RWPE1 (cell line): ENCODE results near the gene ATP2C2.
"Not testable (repeated sequence)": the region's sequence is repeated elsewhere in the genome, so short reads cannot be mapped to it uniquely, and the experiment has no call there.

Experiments
- CTCF ChIA-PET: fragments of 350-600 bp; sonication (Branson Sonifier 250); formaldehyde crosslinking; extraction: SDS; loops from one replicate; lab custom pipeline; 2021; lab: Yijun Ruan, JAX
- POLR2A ChIA-PET: fragments of 400-600 bp; formaldehyde crosslinking; extraction: SDS; loops from one replicate; lab custom pipeline; 2020; ENCODE audit warnings: antibody characterized with exemption; ENCODE audit not compliant: low non-redundant PET; lab: Yijun Ruan, JAX
- DNase-seq: peaks from one replicate; pipeline ENCODE4 v3.0.0; 2012; ENCODE audit warnings: low spot score
- H3K27ac ChIP-seq: fragments of 450-650 bp; 2 replicates; pipeline ENCODE4 v1.5.1; 2017
- TF ChIP-seq, protein P1 (sequence below): fragments of 450-650 bp; conservative IDR thresholded peaks from 2 replicates; pipeline ENCODE4 v1.5.1; 2017; ENCODE audit warnings: low read depth, mild to moderate bottlenecking

The ATP2C2 gene

DNA sequence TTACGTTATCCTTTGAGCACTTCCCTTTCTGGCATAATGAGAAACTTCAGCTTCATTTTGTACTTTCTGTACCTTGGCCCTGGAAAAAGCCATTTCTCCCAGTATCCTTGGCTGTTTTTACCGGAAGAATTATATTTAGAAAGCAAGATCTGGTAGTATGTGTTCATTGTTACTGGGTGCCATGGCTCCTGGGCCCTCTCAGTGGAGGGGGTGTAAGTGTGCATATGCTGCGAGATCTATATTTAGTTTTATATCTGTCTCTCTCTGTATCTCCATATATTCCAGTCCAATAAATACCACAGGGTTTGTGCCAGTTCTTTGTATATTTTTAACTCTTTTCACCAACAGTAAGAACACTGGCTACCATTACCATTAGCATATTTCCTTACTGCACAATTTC is 17.7 kb downstream of the ATP2C2 start:
- H3K27ac ChIP-seq: no peak overlapping the region
- DNase-seq: no peak
- TF ChIP-seq, protein P1, sequence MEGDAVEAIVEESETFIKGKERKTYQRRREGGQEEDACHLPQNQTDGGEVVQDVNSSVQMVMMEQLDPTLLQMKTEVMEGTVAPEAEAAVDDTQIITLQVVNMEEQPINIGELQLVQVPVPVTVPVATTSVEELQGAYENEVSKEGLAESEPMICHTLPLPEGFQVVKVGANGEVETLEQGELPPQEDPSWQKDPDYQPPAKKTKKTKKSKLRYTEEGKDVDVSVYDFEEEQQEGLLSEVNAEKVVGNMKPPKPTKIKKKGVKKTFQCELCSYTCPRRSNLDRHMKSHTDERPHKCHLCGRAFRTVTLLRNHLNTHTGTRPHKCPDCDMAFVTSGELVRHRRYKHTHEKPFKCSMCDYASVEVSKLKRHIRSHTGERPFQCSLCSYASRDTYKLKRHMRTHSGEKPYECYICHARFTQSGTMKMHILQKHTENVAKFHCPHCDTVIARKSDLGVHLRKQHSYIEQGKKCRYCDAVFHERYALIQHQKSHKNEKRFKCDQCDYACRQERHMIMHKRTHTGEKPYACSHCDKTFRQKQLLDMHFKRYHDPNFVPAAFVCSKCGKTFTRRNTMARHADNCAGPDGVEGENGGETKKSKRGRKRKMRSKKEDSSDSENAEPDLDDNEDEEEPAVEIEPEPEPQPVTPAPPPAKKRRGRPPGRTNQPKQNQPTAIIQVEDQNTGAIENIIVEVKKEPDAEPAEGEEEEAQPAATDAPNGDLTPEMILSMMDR: no peak
- CTCF ChIA-PET: interaction anchor here (0.6 kb wide), 1 partner anchor 78 kb away, joined by 5 read pairs; no protein-coding TSS in a partner anchor
- POLR2A ChIA-PET: no interaction called here

DNA sequence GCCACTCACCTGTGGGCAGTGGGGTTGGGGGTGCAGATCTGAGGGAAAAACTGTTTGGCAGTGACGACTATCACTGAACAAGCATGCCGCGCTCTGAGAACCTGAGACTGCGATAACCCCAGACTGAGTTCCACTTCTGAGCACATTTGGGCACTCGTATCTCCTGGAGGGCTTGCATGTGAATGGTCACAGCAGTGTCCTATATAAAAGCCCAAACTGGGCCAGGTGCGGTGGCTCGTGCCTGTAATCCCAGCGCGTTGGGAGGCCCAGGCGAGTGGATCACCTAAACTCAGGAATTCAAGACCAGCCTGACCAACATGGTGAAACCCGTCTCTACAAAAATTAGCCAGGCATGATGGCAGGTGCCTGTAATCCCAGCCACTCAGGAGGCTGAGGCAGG is 18.7 kb downstream of the ATP2C2 start:
- ChIA-PET POLR2A (no interaction called here), CTCF (no interaction called here)
- DNase-seq: no peak
- no peak overlapping the region for H3K27ac ChIP-seq
- TF ChIP-seq, protein P1: no peak

DNA sequence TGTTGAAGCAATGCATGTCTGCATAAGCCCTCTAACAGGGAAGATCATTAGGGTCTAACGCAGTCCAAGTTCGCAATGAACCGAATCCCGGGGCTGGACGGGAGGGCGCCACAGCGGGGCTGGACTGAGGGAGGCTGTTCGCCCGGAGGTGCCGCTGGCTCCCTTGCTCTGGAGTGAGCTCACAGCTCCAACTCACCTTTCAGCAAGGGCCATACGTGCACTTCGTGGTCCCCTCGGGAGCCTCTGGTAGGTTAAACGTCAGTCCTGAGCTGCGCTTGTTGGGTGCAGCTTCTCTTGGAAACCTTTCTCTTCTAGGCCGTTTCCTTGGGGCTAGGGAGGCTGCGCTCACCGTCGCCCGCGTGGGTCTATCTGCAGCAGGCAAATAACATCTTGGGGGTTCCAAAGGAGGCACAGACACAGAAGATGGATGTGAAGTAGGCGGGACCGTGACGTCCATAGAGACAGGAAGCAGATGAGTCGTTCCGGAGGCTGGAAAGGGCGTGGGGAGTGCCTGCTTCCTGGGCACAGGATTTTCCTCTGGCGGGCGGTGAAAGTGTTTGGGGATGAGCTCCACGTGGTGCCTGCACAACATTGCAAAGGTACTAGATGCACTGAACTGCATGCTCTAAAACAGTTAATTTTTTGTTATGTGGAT is 21.9 kb downstream of the ATP2C2 start:
- POLR2A ChIA-PET: no interaction called here
- TF ChIP-seq, protein P1: no peak
- CTCF ChIA-PET: interaction anchor here (0.7 kb wide), 1 partner anchor 177 kb away, joined by 6 read pairs; no protein-coding TSS in a partner anchor
- no peak overlapping the region for H3K27ac ChIP-seq
- no peak for DNase-seq

GRCh38 chr16:84391151-84392030 is 23.1 kb downstream of the ATP2C2 start:
- POLR2A ChIA-PET: no interaction called here
- TF ChIP-seq, protein P1: no peak
- no peak overlapping the region for H3K27ac ChIP-seq
- CTCF ChIA-PET: no interaction called here
- DNase-seq: no peak

DNA sequence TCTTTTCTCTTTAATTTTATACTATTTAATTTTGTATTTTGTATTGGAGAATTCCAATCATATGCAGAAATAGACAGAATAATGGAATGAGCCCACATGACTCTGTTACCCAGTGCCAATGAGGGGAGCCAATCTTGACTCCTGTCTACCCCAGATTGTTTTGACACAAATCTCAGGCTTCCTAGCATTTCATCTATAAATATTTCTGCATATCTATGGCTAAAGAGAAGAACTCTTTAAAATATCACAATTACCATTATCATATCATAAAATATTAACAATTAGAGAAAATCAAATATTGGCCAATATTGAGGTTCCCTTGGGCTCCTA is 23.7 kb downstream of the ATP2C2 start:
- DNase-seq: no peak
- ChIA-PET CTCF (no interaction called here), POLR2A (no interaction called here)
- H3K27ac ChIP-seq: no peak overlapping the region
- TF ChIP-seq, protein P1: no peak

DNA sequence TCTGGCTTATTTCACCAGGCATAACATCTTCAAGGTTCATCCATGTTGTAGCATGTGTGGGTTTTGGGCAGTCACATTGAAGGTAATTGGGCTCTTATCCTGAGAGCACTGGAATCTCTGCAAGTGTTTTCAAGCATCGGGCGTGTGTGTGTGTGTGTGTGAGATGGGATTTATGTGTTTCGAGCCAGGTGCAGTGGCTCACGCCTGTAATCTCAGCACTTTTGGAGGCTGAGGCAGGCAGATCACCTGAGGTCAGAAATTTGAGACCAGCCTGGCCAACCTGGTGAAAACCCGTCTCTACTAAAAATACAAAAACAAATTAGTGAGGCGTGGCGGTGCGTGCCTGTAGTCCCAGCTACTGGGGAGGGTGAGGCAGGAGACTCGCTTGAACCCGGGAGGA is 27.7 kb downstream of the ATP2C2 start:
- H3K27ac ChIP-seq: 0 out of 2 replicates have a peak overlapping the region, but pooled peaks have one; percentile 16
- POLR2A ChIA-PET, DNase-seq, CTCF ChIA-PET: not testable (repeated sequence)
